H9 (cell line): Measurements from ENCODE around the gene MUC15. TPM values are rescaled to one million over a fixed set of nuclear protein-coding genes. Genes with fewer than 3 reads are reported as not detected.

ENCODE experiments used
- DNase-seq: peaks from one replicate; pipeline ENCODE4 v3.0.0-alpha.2; 2017
- H2AFZ ChIP-seq: one replicate; pipeline ENCODE4 v1.6.1; 2013; ENCODE audit warnings: mild to moderate bottlenecking, low read length, control low read depth, moderate library complexity
- H2AK5ac ChIP-seq: 2 replicates; pipeline ENCODE4 v1.6.1; 2013; ENCODE audit warnings: low read length, control low read depth, mixed read lengths; ENCODE audit not compliant: insufficient read length
- H2BK120ac ChIP-seq: one replicate; pipeline ENCODE4 v1.6.1; 2013; ENCODE audit warnings: low read depth, mild to moderate bottlenecking, low read length, control low read depth, inconsistent platforms; ENCODE audit not compliant: poor library complexity, severe bottlenecking
- H2BK12ac ChIP-seq: 2 replicates; pipeline ENCODE4 v1.6.1; 2013; ENCODE audit warnings: low read length, control low read depth, mixed read lengths, low read depth; ENCODE audit not compliant: insufficient read length
- H2BK15ac ChIP-seq: 2 replicates; pipeline ENCODE4 v1.6.1; 2013; ENCODE audit warnings: low read depth, low read length, control low read depth
- H2BK20ac ChIP-seq: one replicate; pipeline ENCODE4 v1.6.1; 2013; ENCODE audit warnings: low read depth, mild to moderate bottlenecking, low read length, control low read depth, inconsistent platforms; ENCODE audit not compliant: poor library complexity, severe bottlenecking
- H2BK5ac ChIP-seq: 2 replicates; pipeline ENCODE4 v1.6.1; 2013; ENCODE audit warnings: low read length, control low read depth, mixed read lengths; ENCODE audit not compliant: insufficient read length
- H3K14ac ChIP-seq: 2 replicates; pipeline ENCODE4 v1.6.1; 2013; ENCODE audit warnings: low read length, control low read depth; ENCODE audit not compliant: insufficient read depth
- H3K18ac ChIP-seq: 2 replicates; pipeline ENCODE4 v1.6.1; 2013; ENCODE audit warnings: low read depth, mild to moderate bottlenecking, mixed read lengths, low read length, control low read depth; ENCODE audit not compliant: insufficient read length
- H3K23ac ChIP-seq: 2 replicates; pipeline ENCODE4 v1.6.1; 2013; ENCODE audit warnings: low read length, control low read depth, mixed read lengths, low read depth; ENCODE audit not compliant: insufficient read length
- H3K23me2 ChIP-seq: 2 replicates; pipeline ENCODE4 v1.6.1; 2013; ENCODE audit warnings: low read depth, mild to moderate bottlenecking, mixed read lengths, low read length, control low read depth; ENCODE audit not compliant: insufficient read length, poor library complexity, severe bottlenecking
- H3K27ac ChIP-seq: 2 replicates; pipeline ENCODE4 v1.5.1; 2013; ENCODE audit warnings: low read length, control low read depth, mixed read lengths, low read depth; ENCODE audit not compliant: insufficient read length
- H3K27me3 ChIP-seq: 2 replicates; pipeline ENCODE4 v1.6.1; 2013; ENCODE audit warnings: low read length, control low read depth, inconsistent platforms; ENCODE audit not compliant: insufficient read depth
- H3K4ac ChIP-seq: 2 replicates; pipeline ENCODE4 v1.6.1; 2013; ENCODE audit warnings: low read depth, mild to moderate bottlenecking, control low read depth, inconsistent platforms, low read length, moderate library complexity
- H3K4me1 ChIP-seq: 2 replicates; pipeline ENCODE4 v1.6.1; 2013; ENCODE audit warnings: low read length, control low read depth, inconsistent platforms; ENCODE audit not compliant: insufficient read depth
- H3K4me2 ChIP-seq: 2 replicates; pipeline ENCODE4 v1.6.1; 2013; ENCODE audit warnings: low read length, control low read depth, mixed read lengths; ENCODE audit not compliant: insufficient read length, insufficient read depth
- H3K56ac ChIP-seq: 2 replicates; pipeline ENCODE4 v1.6.1; 2013; ENCODE audit warnings: low read depth, mild to moderate bottlenecking, mixed read lengths, low read length, control low read depth; ENCODE audit not compliant: insufficient read length
- H3K79me1 ChIP-seq: 2 replicates; pipeline ENCODE4 v1.6.1; 2013; ENCODE audit warnings: low read depth, mild to moderate bottlenecking, moderate library complexity, low read length, control low read depth, inconsistent platforms; ENCODE audit not compliant: insufficient read depth, poor library complexity, severe bottlenecking
- H3K79me2 ChIP-seq: 2 replicates; pipeline ENCODE4 v1.6.1; 2013; ENCODE audit warnings: low read length, control low read depth, inconsistent platforms; ENCODE audit not compliant: insufficient read depth
- H3K9ac ChIP-seq: 2 replicates; pipeline ENCODE4 v1.6.1; 2013; ENCODE audit warnings: low read length, control low read depth, mixed read lengths; ENCODE audit not compliant: insufficient read length; ENCODE audit errors: extremely low read depth
- H3K9me3 ChIP-seq: one replicate; pipeline ENCODE4 v1.6.1; 2013; ENCODE audit warnings: low read depth, low read length, inconsistent platforms; ENCODE audit not compliant: control insufficient read depth
- H3T11ph ChIP-seq: one replicate; pipeline ENCODE4 v1.6.1; 2013; ENCODE audit warnings: mild to moderate bottlenecking, low read length, control low read depth, inconsistent platforms
- H4K20me1 ChIP-seq: one replicate; pipeline ENCODE4 v1.6.1; 2013; ENCODE audit not compliant: control insufficient read depth, insufficient read length, insufficient read depth
- H4K5ac ChIP-seq: 2 replicates; pipeline ENCODE4 v1.6.1; 2013; ENCODE audit warnings: low read depth, mild to moderate bottlenecking, mixed read lengths, low read length, control low read depth; ENCODE audit not compliant: insufficient read length
- H4K8ac ChIP-seq: replicated peaks from 2 replicates; pipeline ENCODE4 v1.6.1; 2013; ENCODE audit warnings: low read length, control low read depth, mixed read lengths, low read depth; ENCODE audit not compliant: insufficient read length
- H4K91ac ChIP-seq: 2 replicates; pipeline ENCODE4 v1.6.1; 2013; ENCODE audit warnings: low read depth, mild to moderate bottlenecking, moderate library complexity, mixed read lengths, low read length, control low read depth; ENCODE audit not compliant: insufficient read length
- H3K27ac Mint-ChIP-seq, 3 experiments: 2 replicates in 2 of 3; 3 replicates in 1 of 3; pipeline ENCODE4 v1.8.0; 2020 to 2021; ENCODE audit warnings: mixed read lengths in 3 of 3, mild to moderate bottlenecking in 1 of 3, moderate library complexity in 1 of 3
- H3K27me3 Mint-ChIP-seq: 2 replicates; pipeline ENCODE4 v1.8.0; 2021; ENCODE audit warnings: low read depth, mild to moderate bottlenecking, moderate library complexity, mixed read lengths
- H3K36me3 Mint-ChIP-seq, 3 experiments: 2 replicates in 2 of 3; 3 replicates in 1 of 3; pipeline ENCODE4 v1.8.0; 2020 to 2021; ENCODE audit warnings: low read depth in 3 of 3, mixed read lengths in 3 of 3; ENCODE audit not compliant: insufficient read depth in 1 of 3
- H3K4me1 Mint-ChIP-seq, 2 experiments: 2 replicates each; pipeline ENCODE4 v1.8.0; 2020; ENCODE audit warnings: mixed read lengths in 2 of 2
- H3K4me3 Mint-ChIP-seq, 2 experiments: 2 replicates in 1 of 2; 3 replicates in 1 of 2; pipeline ENCODE4 v1.8.0; 2020 to 2021; ENCODE audit warnings: mild to moderate bottlenecking in 2 of 2, mixed read lengths in 2 of 2, moderate library complexity in 1 of 2
- H3K9me3 Mint-ChIP-seq, 2 experiments: 2 replicates in 1 of 2; 3 replicates in 1 of 2; pipeline ENCODE4 v1.8.0; 2020; ENCODE audit warnings: mild to moderate bottlenecking in 2 of 2, mixed read lengths in 2 of 2, moderate library complexity in 1 of 2
- CTCF ChIP-seq: fragments of 200-600 bp; sonication (generic); conservative IDR thresholded peaks from 3 replicates; pipeline ENCODE4 v1.8.0; 2021; ENCODE audit warnings: antibody characterized with exemption, mild to moderate bottlenecking
- WGBS: extraction: QIAGEN DNeasy Blood & Tissue Kit; methylation state at CpG from one replicate; pipeline ENCODE4 v1.1.7; 2013; ENCODE audit warnings: missing lambda C conversion rate, low lambda C conversion rate, mixed read lengths; ENCODE audit not compliant: insufficient read length; ENCODE audit errors: extremely low coverage; 5-methylcytosine and 5-hydroxymethylcytosine counted together
- total RNA-seq: library from RNA; stranded (reverse); gene quantifications from 2 replicates; pipeline ENCODE4 v1.2.1, GENCODE V29; 2021

Gene MUC15
- total RNA-seq, 1 experiment from 2014 or later, result not detected

GRCh38 chr11:26556582-26556981, 15.5 kb downstream of the MUC15 start:
- Mint-ChIP-seq H3K27ac (peak overlapping the region in 1 of 3 experiments; percentile 52; a peak in 1 of 7 replicates), H3K36me3 (no peaks in the 10 kb centered on the region; a peak in 1 of 7 replicates), H3K4me1 (peaks cover 4% of the 10 kb centered on the region in 2 experiments), H3K27me3 (peaks cover 2% of the 10 kb centered on the region; the same call in 1 of the 2 replicates), H3K4me3 (no peak overlapping the region), H3K9me3 (no peaks in the 10 kb centered on the region)
- Histone ChIP-seq H3K56ac (no peak overlapping the region), H4K8ac (no peak overlapping the region), H3K27ac (no peak overlapping the region), H3K9ac (no peak overlapping the region), H3K79me1 (no peaks in the 10 kb centered on the region), H2AFZ (no peak overlapping the region), H4K20me1 (no peaks in the 10 kb centered on the region), H3K9me3 (no peaks in the 10 kb centered on the region), H3K4ac (no peak overlapping the region), H4K5ac (no peak overlapping the region), H3K14ac (no peak overlapping the region), H2AK5ac (no peak overlapping the region), H4K91ac (no peak overlapping the region), H2BK20ac (no peak overlapping the region), H3K23ac (no peak overlapping the region), H3K18ac (no peak overlapping the region), H3K23me2 (no peaks in the 10 kb centered on the region), H3K27me3 (no peaks in the 10 kb centered on the region), H3T11ph (no peak overlapping the region), H3K4me1 (no peaks in the 10 kb centered on the region), H3K79me2 (no peaks in the 10 kb centered on the region), H2BK120ac (no peak overlapping the region), H2BK15ac (no peak overlapping the region), H2BK12ac (no peak overlapping the region), H3K4me2 (no peak overlapping the region), H2BK5ac (no peak overlapping the region)
- DNase-seq, result no peak
- no peak for TF ChIP-seq CTCF
- WGBS, result no CpG with 5 or more reads among the region's 1 CpG
